GM12874 (cell line): Measurements from ENCODE around the gene HDHD5.

Source experiments
- CTCF ChIP-seq: IDR thresholded peaks from 2 replicates; pipeline ENCODE4 v1.5.1; 2011; ENCODE audit warnings: low read depth, mild to moderate bottlenecking, control low read depth, low read length, moderate library complexity; ENCODE audit not compliant: insufficient read depth

Gene HDHD5

GRCh38 chr22:17164392-17165024, 5.4 kb upstream of the HDHD5 start:
- TF ChIP-seq CTCF, result no peak

DNA sequence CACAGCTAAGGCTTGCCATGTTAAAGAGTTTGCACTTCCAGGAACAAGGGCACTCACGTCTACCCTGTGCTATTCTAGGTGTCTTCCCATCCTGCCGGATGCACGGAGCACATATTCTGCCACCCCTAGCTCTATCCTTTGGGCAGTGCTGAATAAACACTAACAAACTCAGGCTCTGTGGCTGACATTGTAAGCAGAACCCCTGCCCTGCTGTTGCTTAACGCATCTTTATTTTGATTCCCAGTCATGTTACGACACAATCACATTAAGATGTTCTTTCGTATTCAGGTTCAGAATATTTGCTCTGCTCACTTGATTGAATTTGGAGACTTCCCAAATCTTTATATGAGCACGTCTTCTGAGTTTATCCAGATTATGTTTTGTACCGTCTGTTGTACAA, 3.7 kb upstream of the HDHD5 start:
- no peak for TF ChIP-seq CTCF

DNA sequence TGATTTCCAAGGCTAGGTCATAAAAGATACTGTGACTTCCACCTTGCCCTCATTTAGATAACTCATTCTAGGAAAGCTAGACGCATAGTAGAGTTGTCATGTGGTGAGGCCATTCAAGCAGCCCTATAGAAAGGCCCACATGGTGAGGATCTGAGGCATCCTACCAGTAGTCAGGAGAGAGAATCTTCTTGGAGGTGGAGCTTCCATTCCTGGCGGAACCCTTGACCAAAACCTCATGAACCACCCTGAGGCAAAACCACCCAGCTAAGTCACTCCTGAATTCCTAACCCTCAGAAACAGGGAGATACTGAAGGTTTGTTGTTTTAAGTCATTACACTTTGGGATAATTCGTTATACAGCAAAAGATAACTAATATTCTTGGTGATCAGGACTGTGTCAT, 2.9 kb upstream of the HDHD5 start:
- no peak for TF ChIP-seq CTCF

- TF ChIP-seq CTCF, result no peak
These were observed 451 bp upstream of the HDHD5 start for GRCh38 chr22:17159504-17159951.

DNA sequence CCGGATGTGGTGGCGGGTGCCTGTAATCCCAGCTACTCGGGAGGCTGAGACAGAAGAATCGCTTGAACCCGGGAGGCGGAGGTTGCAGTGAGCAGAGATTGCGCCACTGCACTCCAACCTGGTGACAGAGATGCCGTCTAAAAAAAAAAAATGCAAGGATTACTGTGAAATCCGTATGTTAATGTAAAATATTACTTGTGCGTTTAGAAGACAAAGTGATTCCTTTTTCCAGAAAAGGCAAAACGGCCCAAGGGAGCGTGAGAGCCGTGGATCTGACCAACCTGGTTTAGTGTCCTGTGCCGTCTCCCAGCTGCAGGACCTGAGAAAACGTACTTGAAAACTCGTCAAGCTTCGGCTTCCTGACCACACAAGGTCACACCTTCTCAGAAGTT, 905 bp downstream of the HDHD5 start:
- no peak for TF ChIP-seq CTCF

- no peak for TF ChIP-seq CTCF
These were observed 1.4 kb downstream of the HDHD5 start for GRCh38 chr22:17157714-17158113.

DNA sequence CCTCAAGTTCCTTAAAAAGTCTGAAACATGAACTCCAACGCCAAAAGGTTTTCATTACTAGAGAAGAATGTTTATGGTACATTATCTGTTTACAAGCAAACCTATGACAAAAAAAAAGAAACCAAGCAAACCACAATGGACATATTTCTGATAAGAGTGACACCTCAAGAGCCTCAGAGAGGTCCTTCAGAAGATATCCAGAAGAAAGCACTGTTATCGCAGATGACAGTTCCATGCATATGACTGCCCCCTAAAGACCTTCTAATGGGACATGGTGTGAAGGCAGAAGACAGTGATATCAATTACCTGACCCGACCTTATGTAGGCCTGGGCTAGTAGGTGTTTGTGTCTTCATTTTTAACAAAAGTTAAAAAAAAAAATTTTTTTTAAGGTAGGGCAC, 3.1 kb downstream of the HDHD5 start:
- TF ChIP-seq CTCF, result no peak
